22Rv1 (cell line): ENCODE data around the gene GPR17.

ENCODE experiments used
- CTCF ChIP-seq: fragments of 450-650 bp; IDR thresholded peaks from 2 replicates; pipeline ENCODE4 v1.5.1; 2017; ENCODE audit warnings: mild to moderate bottlenecking
- ZFX ChIP-seq: fragments of 450-650 bp; IDR thresholded peaks from 2 replicates; pipeline ENCODE4 v1.6.1; 2017; ENCODE audit warnings: antibody characterized with exemption, borderline replicate concordance

GRCh38 chr2:127610561-127610960 is 35.4 kb upstream of the GPR17 start:
- TF ChIP-seq CTCF: no peak
- no peak for TF ChIP-seq ZFX
